ENCODE data around the gene MTARC2.

DNA sequence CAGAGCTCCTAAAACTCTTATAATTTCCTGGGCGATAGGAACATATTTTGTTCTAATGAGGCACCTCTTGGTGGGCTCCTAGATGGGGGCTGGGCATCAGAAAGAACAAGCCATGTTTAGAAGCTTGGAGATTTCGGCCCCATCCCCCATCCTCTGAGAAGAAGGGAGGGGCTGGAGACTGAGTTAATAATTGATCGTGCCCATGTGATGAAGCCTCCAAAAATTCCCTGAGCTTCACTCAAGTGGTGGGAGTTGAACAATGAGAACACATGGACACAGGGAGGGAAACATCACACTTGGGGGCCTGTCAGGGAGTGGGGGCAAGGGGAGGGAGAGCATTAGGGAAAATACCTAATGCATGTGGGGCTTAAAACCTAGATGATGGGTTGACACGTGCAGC is 39.9 kb upstream of the MTARC2 start:
- no peak for TF ChIP-seq CTCF (IDR thresholded peaks at IDR 0.05)
- no peak for TF ChIP-seq TEAD4 (IDR thresholded peaks at IDR 0.05; ENCODE audit: borderline replicate concordance, insufficient read depth)
- no peak for TF ChIP-seq RFX5 (IDR thresholded peaks at IDR 0.05; ENCODE audit: low read length)
- TF ChIP-seq YY1 (IDR thresholded peaks at IDR 0.05; ENCODE audit: low read depth): no peak
- no peak for TF ChIP-seq TAF1 (IDR thresholded peaks at IDR 0.05; ENCODE audit: borderline replicate concordance, low read depth, low read length)
- TF ChIP-seq, protein P1, sequence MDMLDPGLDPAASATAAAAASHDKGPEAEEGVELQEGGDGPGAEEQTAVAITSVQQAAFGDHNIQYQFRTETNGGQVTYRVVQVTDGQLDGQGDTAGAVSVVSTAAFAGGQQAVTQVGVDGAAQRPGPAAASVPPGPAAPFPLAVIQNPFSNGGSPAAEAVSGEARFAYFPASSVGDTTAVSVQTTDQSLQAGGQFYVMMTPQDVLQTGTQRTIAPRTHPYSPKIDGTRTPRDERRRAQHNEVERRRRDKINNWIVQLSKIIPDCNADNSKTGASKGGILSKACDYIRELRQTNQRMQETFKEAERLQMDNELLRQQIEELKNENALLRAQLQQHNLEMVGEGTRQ (IDR thresholded peaks at IDR 0.05; ENCODE audit: borderline replicate concordance, low read depth, low read length): no peak
- TF ChIP-seq TCF12 (IDR thresholded peaks at IDR 0.05): no peak
- no peak for TF ChIP-seq GABPA (IDR thresholded peaks at IDR 0.05; ENCODE audit: low read depth)
- no peak for TF ChIP-seq EP300 (IDR thresholded peaks at IDR 0.05; ENCODE audit: borderline replicate concordance in 1 of 2, low read depth in 1 of 2, low read length in 1 of 2)
- TF ChIP-seq NFIC (IDR thresholded peaks at IDR 0.05; ENCODE audit: borderline replicate concordance): no peak
- TF ChIP-seq, protein P2, sequence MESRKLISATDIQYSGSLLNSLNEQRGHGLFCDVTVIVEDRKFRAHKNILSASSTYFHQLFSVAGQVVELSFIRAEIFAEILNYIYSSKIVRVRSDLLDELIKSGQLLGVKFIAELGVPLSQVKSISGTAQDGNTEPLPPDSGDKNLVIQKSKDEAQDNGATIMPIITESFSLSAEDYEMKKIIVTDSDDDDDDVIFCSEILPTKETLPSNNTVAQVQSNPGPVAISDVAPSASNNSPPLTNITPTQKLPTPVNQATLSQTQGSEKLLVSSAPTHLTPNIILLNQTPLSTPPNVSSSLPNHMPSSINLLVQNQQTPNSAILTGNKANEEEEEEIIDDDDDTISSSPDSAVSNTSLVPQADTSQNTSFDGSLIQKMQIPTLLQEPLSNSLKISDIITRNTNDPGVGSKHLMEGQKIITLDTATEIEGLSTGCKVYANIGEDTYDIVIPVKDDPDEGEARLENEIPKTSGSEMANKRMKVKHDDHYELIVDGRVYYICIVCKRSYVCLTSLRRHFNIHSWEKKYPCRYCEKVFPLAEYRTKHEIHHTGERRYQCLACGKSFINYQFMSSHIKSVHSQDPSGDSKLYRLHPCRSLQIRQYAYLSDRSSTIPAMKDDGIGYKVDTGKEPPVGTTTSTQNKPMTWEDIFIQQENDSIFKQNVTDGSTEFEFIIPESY (IDR thresholded peaks at IDR 0.05; ENCODE audit: borderline replicate concordance, low read depth): no peak
- TF ChIP-seq FOXM1 (IDR thresholded peaks at IDR 0.05; ENCODE audit: low read depth): no peak
